HG03175 (cell line): ENCODE measurements around the gene ECM1.
A peak's percentile ranks its signal among the peaks of the same experiment; 100 is the strongest.

Experiments used
- ATAC-seq: cut with Tn5 transposase; IDR thresholded peaks from one replicate; pipeline ENCODE4 v1.9.1; 2021; ENCODE audit warnings: mild to moderate bottlenecking, moderate library complexity; ENCODE audit not compliant: unreplicated experiment

Gene ECM1

GRCh38 chr1:150557065-150557600, 49.2 kb downstream of the ECM1 start:
- no peak for ATAC-seq

GRCh38 chr1:150557813-150558212, 49.9 kb downstream of the ECM1 start:
- ATAC-seq = no peak

- no peak for ATAC-seq
Observed at GRCh38 chr1:150558303-150558704, 50.4 kb downstream of the ECM1 start.

GRCh38 chr1:150558761-150559655, 51.1 kb downstream of the ECM1 start:
- no peak for ATAC-seq

- no peak for ATAC-seq
Observed at GRCh38 chr1:150559656-150560010, 51.7 kb downstream of the ECM1 start.

- ATAC-seq = no peak
Observed at GRCh38 chr1:150560011-150560438, 52.1 kb downstream of the ECM1 start.

- no peak for ATAC-seq
Observed at GRCh38 chr1:150560576-150561253, 52.8 kb downstream of the ECM1 start.

GRCh38 chr1:150561254-150561973, 53.5 kb downstream of the ECM1 start:
- ATAC-seq = no peak

- peak; percentile 49 for ATAC-seq
Observed at GRCh38 chr1:150561974-150562445, 54.1 kb downstream of the ECM1 start.

- ATAC-seq = peak; percentile 36
Observed at GRCh38 chr1:150562446-150563339, 54.8 kb downstream of the ECM1 start.
